Sigmoid colon (tissue), 4 donors: ENCODE results near the gene AGAP2.

Source experiments
- CTCF ChIP-seq, 4 experiments: fragments of 450-650 bp in 3 of 4; fragments of 200-600 bp in 1 of 4; IDR thresholded peaks; one replicate each; pipeline ENCODE4 v1.5.1; 2016 to 2019; ENCODE audit warnings: antibody characterized with exemption in 4 of 4, mild to moderate bottlenecking in 3 of 4, moderate library complexity in 2 of 4
- EP300 ChIP-seq, 4 donors: sonication (generic); formaldehyde crosslinking; IDR thresholded peaks; one replicate each; pipeline ENCODE4 v1.6.1; 2017; ENCODE audit warnings: antibody characterized with exemption in 4 of 4
- POLR2A ChIP-seq, 2 donors: fragments of 450-650 bp; IDR thresholded peaks; one replicate each; pipeline ENCODE4 v1.6.1; 2016; ENCODE audit warnings: antibody characterized with exemption in 2 of 2, mild to moderate bottlenecking in 2 of 2, moderate library complexity in 2 of 2
- POLR2AphosphoS5 ChIP-seq, 4 donors: sonication (generic); formaldehyde crosslinking; IDR thresholded peaks; one replicate each; pipeline ENCODE4 v1.6.1; 2017; ENCODE audit warnings: antibody characterized with exemption in 4 of 4

GRCh38 chr12:57735952-57736740 lies 2.4 kb downstream of the AGAP2 start:
- TF ChIP-seq CTCF (IDR thresholded peaks at IDR 0.05) (no peak), POLR2AphosphoS5 (IDR thresholded peaks at IDR 0.05) (no peak), POLR2A (IDR thresholded peaks at IDR 0.05) (no peak), EP300 (IDR thresholded peaks at IDR 0.05) (no peak)
